Umbilical cord (tissue), 2 donors: ENCODE data around the gene ANKZF1. TPM values are rescaled to one million over a fixed set of nuclear protein-coding genes. Genes with fewer than 3 reads are reported as not detected.
"Not testable (repeated sequence)": the region's sequence is repeated elsewhere in the genome, so short reads cannot be mapped to it uniquely, and the experiment has no call there.

Experiments used
- DNase-seq: peaks from one replicate; pipeline ENCODE4 v3.0.0-alpha.2; 2015; ENCODE audit warnings: low spot score
- total RNA-seq: library from RNA; depleted of rRNA; stranded (reverse); fragments of >200 nt; gene quantifications from one replicate; pipeline ENCODE4 v1.2.3, GENCODE V29; 2014; ENCODE audit warnings: low replicate concordance; ENCODE audit not compliant: insufficient read depth

ANKZF1 gene
- total RNA-seq, 1 donor from 2014 or later, result 27.9 TPM

GRCh38 chr2:219252900-219253752 is 23.5 kb downstream of the ANKZF1 start, which contains the start of gene TUBA4B:
TUBA4B (plus strand) TSS chr2:219253243; CDS start chr2:219253408, 165 bp downstream.
- no peak for DNase-seq

GRCh38 chr2:219253753-219254589 is 24.4 kb downstream of the ANKZF1 start, which contains the start of gene TUBA4A:
TUBA4A (minus strand) TSS chr2:219253918; CDS start chr2:219253858, 60 bp downstream.
- peak; percentile 58 for DNase-seq

GRCh38 chr2:219254590-219255201 is 25.1 kb downstream of the ANKZF1 start:
- no peak for DNase-seq

- not testable (repeated sequence) for DNase-seq
These were observed 29.3 kb downstream of the ANKZF1 start for GRCh38 chr2:219258942-219259341.

DNA sequence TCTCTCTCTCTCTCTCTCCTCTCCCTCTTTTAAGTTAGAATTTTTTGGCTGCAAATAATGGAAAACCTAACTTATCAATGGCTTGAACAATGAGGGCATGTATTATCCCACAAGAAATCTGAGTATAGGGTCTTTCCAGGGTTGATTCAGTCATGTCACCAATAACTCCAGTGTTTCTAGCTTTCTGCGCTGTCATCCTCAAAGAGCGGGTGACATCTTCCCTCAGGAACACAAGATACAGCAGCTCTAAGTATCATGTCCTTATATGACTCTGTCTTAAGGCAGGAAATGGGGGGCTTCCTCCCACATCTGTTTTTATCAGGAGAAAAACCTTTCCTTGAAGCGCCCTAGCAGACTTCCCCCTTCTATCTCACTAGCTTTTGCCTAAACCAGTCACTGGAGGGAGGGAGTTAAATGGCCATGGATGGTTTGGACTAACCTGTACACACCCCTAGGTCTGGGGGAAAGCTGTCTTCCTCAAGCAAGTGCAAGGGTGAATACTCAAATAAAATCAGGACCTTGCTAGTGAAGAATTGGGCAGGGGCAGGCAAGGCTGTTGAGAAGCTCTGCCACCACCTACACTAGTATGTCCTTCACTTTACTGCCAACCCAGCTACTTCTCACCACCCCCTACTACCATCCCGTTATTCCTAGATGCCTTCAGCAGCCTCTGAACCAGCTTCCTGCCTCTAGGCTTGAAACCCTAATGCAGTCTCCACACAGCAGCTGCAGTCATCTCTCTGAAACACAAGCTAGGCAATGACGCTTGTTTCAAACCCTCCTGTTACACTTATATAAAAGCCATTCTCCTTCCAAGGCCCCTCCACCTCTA is 31.6 kb downstream of the ANKZF1 start:
- DNase-seq, result no peak

DNA sequence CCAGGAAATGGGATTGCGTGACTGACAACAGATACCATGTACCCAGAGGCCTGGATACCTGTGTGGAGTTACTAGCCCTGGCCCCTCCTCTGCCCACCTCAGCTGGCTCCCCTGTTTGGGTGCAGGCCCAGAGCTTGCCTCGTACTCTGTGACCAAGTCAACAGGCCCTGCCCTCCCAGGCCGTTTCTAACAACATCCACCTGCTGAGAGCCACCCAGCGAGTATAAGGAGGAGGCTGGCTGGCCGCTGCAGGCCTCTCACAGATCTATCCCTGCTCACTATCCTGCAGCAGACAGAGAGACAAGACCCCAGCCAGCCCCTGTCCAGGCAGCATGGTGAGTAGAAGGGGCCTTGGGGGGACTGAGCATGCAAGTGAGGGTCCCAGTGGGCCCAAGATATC is 36.6 kb downstream of the ANKZF1 start:
- DNase-seq, result no peak

GRCh38 chr2:219266886-219267285 is 37.3 kb downstream of the ANKZF1 start:
- no peak for DNase-seq

DNA sequence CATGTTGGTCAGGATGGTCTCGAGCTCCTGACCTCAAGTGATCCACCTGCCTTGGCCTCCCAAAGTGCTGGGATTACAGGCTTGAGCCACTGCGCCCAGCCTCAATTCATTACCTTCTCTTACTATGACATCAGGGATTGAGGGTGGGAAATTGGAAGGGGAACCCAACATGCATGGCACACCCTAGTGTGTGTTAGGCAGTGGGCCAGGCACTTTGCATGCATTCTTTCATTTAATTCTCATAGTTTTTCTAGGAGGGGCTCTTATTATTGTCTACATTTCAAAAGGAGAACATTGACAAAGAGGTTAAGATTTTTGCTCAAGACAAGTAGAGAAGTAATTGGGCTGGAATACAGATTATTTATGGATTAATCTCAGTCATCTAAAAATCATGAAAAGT is 38.7 kb downstream of the ANKZF1 start:
- DNase-seq, result no peak

- DNase-seq, result no peak
These were observed 39.9 kb downstream of the ANKZF1 start for GRCh38 chr2:219269362-219270054.

DNA sequence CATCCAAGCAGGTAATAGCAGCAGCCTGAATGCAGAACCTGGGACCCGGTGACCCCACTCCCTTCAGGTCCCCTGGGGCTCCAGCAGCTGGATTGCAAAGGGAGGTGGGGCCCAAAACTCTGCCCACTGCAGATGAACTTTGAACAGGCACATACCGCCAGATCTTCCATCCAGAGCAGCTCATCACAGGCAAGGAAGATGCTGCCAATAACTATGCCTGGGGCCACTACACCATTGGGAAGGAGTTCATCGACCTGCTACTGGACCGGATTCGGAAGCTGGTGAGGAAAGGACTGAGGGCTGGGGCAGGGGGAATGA is 40.4 kb downstream of the ANKZF1 start:
- DNase-seq, result no peak

GRCh38 chr2:219271021-219271420 is 41.4 kb downstream of the ANKZF1 start:
- DNase-seq, result no peak

GRCh38 chr2:219272356-219272755 is 42.8 kb downstream of the ANKZF1 start:
- DNase-seq, result no peak

DNA sequence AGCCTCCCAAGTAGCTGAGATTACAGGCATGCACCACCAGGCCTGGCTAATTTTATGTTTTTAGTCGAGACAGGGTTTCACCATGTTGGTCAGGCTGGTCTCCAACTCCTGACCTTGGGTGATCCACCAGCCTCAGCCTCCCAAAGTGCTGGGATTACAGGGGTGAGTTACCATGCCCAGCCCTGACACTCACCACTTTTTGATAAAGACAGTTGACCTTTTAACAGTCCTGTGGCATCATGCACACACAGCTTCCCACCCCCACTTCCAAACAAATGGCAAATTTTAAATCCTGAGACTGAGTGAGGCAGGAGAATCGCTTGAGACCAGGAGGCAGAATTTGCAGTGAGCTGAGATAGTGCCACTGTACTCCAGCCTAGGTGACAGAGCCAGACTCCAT is 43.4 kb downstream of the ANKZF1 start:
- no peak for DNase-seq

DNA sequence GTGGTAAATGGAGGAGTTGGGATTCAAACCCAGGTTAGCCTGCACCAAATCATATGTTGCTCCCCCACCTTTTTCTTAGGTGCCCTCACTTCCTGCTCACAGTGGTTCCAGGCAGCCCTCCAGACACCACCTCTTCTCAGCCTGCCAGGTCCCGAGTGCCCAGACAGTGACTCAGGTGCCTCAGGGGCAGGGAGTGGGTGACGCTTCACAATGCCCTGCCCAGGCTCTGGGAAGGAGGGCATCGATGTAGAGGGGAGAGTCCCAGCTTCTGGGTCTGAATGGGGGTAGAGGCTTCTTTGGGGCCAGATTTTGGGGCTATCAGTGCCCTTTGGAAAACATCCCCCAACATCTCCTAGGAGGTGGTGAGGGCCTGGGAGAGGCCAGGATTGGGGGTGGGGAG is 44.3 kb downstream of the ANKZF1 start:
- no peak for DNase-seq

DNA sequence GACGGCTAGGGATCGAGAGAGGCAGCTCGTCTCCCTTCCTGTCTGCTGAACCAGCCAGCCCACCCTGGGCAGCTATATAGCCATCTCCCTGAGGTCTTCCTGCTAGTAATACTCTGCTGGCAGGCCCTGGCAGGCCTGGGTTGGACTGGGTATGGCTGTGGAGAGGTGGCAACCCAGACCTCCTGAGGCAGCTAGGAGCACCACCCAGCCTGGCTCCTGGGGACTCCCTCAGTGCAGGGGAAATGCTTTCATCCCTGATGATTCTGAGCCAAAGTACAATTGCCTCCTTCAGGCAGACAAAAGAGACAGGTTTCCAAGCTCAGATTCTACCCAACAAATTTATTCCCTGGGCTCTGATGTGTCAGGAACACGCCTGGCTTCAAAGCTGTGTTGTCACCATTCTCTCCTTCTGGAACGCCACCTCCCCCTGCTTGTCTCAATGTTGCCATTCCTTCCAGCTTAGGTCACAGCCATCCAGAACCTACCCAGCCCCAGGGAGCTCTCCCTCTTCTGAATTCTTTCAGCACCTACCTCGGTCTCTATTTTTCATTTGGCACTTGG is 44.8 kb downstream of the ANKZF1 start:
- DNase-seq, result peak; percentile 77

- DNase-seq, result peak; percentile 84
These were observed 48.4 kb downstream of the ANKZF1 start for GRCh38 chr2:219277703-219278654.

GRCh38 chr2:219278655-219279150 is 49.1 kb downstream of the ANKZF1 start:
- no peak for DNase-seq

DNA sequence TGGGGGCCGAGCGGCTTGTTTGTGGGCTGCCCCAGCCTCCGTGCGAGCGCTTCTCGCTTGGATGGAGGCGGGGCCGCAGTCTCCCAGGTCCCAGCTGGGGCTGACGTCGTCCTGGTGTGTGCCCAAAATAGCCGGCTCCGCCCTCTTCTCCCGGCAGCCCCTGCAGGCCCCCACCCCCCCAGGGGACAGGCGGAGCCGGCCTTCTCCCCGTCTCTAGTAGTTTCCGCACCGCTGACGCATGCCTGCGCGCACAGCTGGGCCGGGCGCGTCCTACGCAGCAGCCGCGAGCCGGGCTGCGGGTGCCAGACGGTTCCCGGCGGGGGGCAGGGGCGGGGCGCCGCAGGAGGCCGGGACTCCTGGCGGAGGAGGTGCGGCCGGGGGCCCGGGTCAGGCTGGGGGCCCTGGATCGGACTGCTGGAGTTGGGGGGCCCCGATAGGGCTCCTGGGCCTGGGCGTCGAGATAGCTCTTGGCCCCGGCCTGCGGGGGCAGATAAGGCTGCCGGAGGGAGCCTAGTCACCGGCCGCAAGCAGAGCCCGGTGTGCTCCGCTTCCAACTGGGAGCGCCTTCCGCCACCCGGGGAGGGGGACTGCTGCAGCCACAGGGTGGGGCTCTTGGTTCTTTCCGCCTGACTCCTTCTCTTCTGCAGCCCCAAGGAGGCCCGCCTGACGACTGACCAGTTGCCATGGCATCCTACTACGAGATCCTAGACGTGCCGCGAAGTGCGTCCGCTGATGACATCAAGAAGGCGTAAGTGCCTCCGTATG is 49.7 kb downstream of the ANKZF1 start, which contains the start of gene DNAJB2:
Gene DNAJB2, plus strand, starts transcription at position 216 of the 765 bp plus-strand sequence. Its CDS starts 468 bp downstream, at position 684.
- DNase-seq, result peak; percentile 99
